Activated CD8-positive, alpha-beta memory T cell treated with anti-CD3 and anti-CD28 coated beads, Interleukin-2, amount 50 U/mL, for 24 hours (primary cell): ENCODE measurements around the gene NPBWR2.

Experiments used
- DNase-seq: peaks from one replicate; pipeline ENCODE4 v3.0.0-alpha.2; 2020; ENCODE audit errors: extremely low read depth

The NPBWR2 gene

GRCh38 chr20:64106981-64107735, at the start of gene NPBWR2:
TSS of gene NPBWR2 (minus strand) at chr20:64107565. CDS start at chr20:64106831, 734 bp downstream.
- no peak for DNase-seq

- no peak for DNase-seq
Measured at GRCh38 chr20:64156136-64156885, 48.9 kb upstream of the NPBWR2 start.

- DNase-seq = no peak
Measured at GRCh38 chr20:64155258-64156135, 48.1 kb upstream of the NPBWR2 start.

- DNase-seq = no peak
Measured at GRCh38 chr20:64154590-64155257, 47.4 kb upstream of the NPBWR2 start.

GRCh38 chr20:64153861-64154589, 46.7 kb upstream of the NPBWR2 start:
- no peak for DNase-seq

GRCh38 chr20:64153410-64153809, 46.0 kb upstream of the NPBWR2 start:
- no peak for DNase-seq

- DNase-seq = no peak
Measured at GRCh38 chr20:64152906-64153305, 45.5 kb upstream of the NPBWR2 start.

GRCh38 chr20:64151633-64152530, 44.5 kb upstream of the NPBWR2 start:
- no peak for DNase-seq

- DNase-seq = no peak
Measured at GRCh38 chr20:64150756-64151632, 43.6 kb upstream of the NPBWR2 start.

GRCh38 chr20:64149809-64150560, 42.6 kb upstream of the NPBWR2 start:
- no peak for DNase-seq

GRCh38 chr20:64149141-64149540, 41.8 kb upstream of the NPBWR2 start:
- no peak for DNase-seq

GRCh38 chr20:64148581-64148980, 41.2 kb upstream of the NPBWR2 start:
- no peak for DNase-seq

- no peak for DNase-seq
Measured at GRCh38 chr20:64146936-64147477, 39.6 kb upstream of the NPBWR2 start.

- DNase-seq = no peak
Measured at GRCh38 chr20:64146301-64146935, 39.1 kb upstream of the NPBWR2 start.

- no peak for DNase-seq
Measured at GRCh38 chr20:64145458-64146300, 38.3 kb upstream of the NPBWR2 start.

- DNase-seq = no peak
Measured at GRCh38 chr20:64144144-64144912, 37.0 kb upstream of the NPBWR2 start.
